Gastrocnemius medialis (tissue), 4 donors: ENCODE data around the gene TSPAN11. TPM values are rescaled to one million over a fixed set of nuclear protein-coding genes. Genes with fewer than 3 reads are reported as not detected.

ENCODE experiments used
- ATAC-seq, 2 donors: fragments of 150-250 bp; one replicate each; pipeline ENCODE4 v1.9.1; 2016
- DNase-seq, 2 donors: peaks; one replicate each; pipeline ENCODE4 v3.0.0-alpha.2; 2019
- H3K27ac ChIP-seq, 4 donors: fragments of 200-600 bp; sonication (generic); 1 replicate in 1 of 4; 2 replicates in 3 of 4; pipeline ENCODE4 v1.5.1; 2016 to 2018; ENCODE audit warnings: mild to moderate bottlenecking in 2 of 4, moderate library complexity in 1 of 4
- H3K27me3 ChIP-seq, 3 donors: fragments of 200-600 bp; sonication (generic) in 2 of 3; 1 replicate in 1 of 3; 2 replicates in 2 of 3; pipeline versions ENCODE4 v1.5.1 to v1.6.0; 2016 to 2019; ENCODE audit warnings: mild to moderate bottlenecking in 1 of 3, moderate library complexity in 1 of 3
- H3K36me3 ChIP-seq, 2 donors: fragments of 200-600 bp; sonication (generic) in 1 of 2; one replicate each; pipeline ENCODE4 v1.5.1; 2017 to 2018
- H3K4me1 ChIP-seq, 2 donors: fragments of 200-600 bp; sonication (generic) in 1 of 2; one replicate each; pipeline ENCODE4 v1.5.1; 2016 to 2017; ENCODE audit warnings: mild to moderate bottlenecking in 2 of 2
- H3K4me3 ChIP-seq, 4 donors: fragments of 200-600 bp; sonication (generic) in 3 of 4; 1 replicate in 1 of 4; 2 replicates in 3 of 4; pipeline ENCODE4 v1.5.1; 2016 to 2019; ENCODE audit warnings: mild to moderate bottlenecking in 2 of 4
- H3K9me3 ChIP-seq, 3 donors: fragments of 200-600 bp; sonication (generic) in 2 of 3; 1 replicate in 1 of 3; 2 replicates in 2 of 3; pipeline ENCODE4 v1.5.1; 2016 to 2019
- CTCF ChIP-seq, 5 experiments: fragments of 450-650 bp in 3 of 5; fragments of 200-600 bp in 2 of 5; sonication (generic) in 2 of 5; IDR thresholded peaks in 4 of 5; conservative IDR thresholded peaks in 1 of 5; 1 replicate in 4 of 5; 2 replicates in 1 of 5; pipeline ENCODE4 v1.5.1; 2016 to 2019; ENCODE audit warnings: antibody characterized with exemption in 5 of 5, mild to moderate bottlenecking in 3 of 5, moderate library complexity in 3 of 5
- POLR2A ChIP-seq, 2 donors: fragments of 450-650 bp; IDR thresholded peaks; one replicate each; pipeline ENCODE4 v1.6.1; 2017; ENCODE audit warnings: antibody characterized with exemption in 2 of 2, mild to moderate bottlenecking in 2 of 2, moderate library complexity in 2 of 2
- in situ Hi-C, 4 donors: fragments of 200-750 bp; cut with MboI; loops; one replicate each; pipeline versions ENCODE4 v1.15.0 to v1.8.0; 2017; ENCODE audit warnings: low sequenced_read_pairs in 4 of 4
- intact Hi-C: fragments of 100-400 bp; cut with DNase I; formaldehyde crosslinking; loops from one replicate; pipeline ENCODE4 v1.15.1; 2023; ENCODE audit warnings: low total_unique reads
- total RNA-seq, 4 donors: library from RNA; depleted of rRNA; stranded (reverse); fragments of >200 nt; gene quantifications; one replicate each; pipeline versions ENCODE4 v1.1.0 to v1.2.3, GENCODE V29; 2016

The TSPAN11 gene
- total RNA-seq, 4 donors from 2014 or later = 0.05 to 0.16 (median 0.07) TPM; not detected in 1

- Histone ChIP-seq H3K4me1 (no peaks in the 10 kb centered on the region), H3K9me3 (no peaks in the 10 kb centered on the region), H3K27me3 (no peaks in the 10 kb centered on the region), H3K27ac (no peak overlapping the region), H3K4me3 (no peak overlapping the region), H3K36me3 (no peaks in the 10 kb centered on the region)
- intact Hi-C loops = no loop called here
- DNase-seq = no peak
- no peak for ATAC-seq
- in situ Hi-C loops = no loop called here
- TF ChIP-seq POLR2A (IDR thresholded peaks at IDR 0.05) (no peak), CTCF (IDR thresholded peaks at IDR 0.05 in 4 of 5, conservative IDR thresholded peaks at IDR 0.05 in 1 of 5) (no peak)
These were observed 16.4 kb downstream of the TSPAN11 start for GRCh38 chr12:30942936-30943335.

GRCh38 chr12:30945443-30946164, 19.1 kb downstream of the TSPAN11 start:
- no peaks in the 10 kb centered on the region for H3K27me3 ChIP-seq
- no peaks in the 10 kb centered on the region for H3K36me3 ChIP-seq
- TF ChIP-seq CTCF (IDR thresholded peaks at IDR 0.05 in 4 of 5, conservative IDR thresholded peaks at IDR 0.05 in 1 of 5) (no peak), POLR2A (IDR thresholded peaks at IDR 0.05) (no peak)
- DNase-seq = no peak
- no peak overlapping the region for H3K4me3 ChIP-seq
- no peaks in the 10 kb centered on the region for H3K9me3 ChIP-seq
- H3K4me1 ChIP-seq = no peaks in the 10 kb centered on the region
- no peak overlapping the region for H3K27ac ChIP-seq
- intact Hi-C loops (no loop called here), in situ Hi-C loops (no loop called here)
- ATAC-seq = no peak

- H3K4me1 ChIP-seq = no peaks in the 10 kb centered on the region
- no peak for DNase-seq
These were observed 25.5 kb downstream of the TSPAN11 start for GRCh38 chr12:30952015-30952414.

GRCh38 chr12:30953257-30953656, 26.7 kb downstream of the TSPAN11 start:
- H3K27me3 ChIP-seq = no peaks in the 10 kb centered on the region
- no peak for ATAC-seq
- DNase-seq = no peak
- H3K4me1 ChIP-seq = no peaks in the 10 kb centered on the region
- in situ Hi-C loops = no loop called here
- H3K4me3 ChIP-seq = no peak overlapping the region
- H3K27ac ChIP-seq = no peak overlapping the region
- no peaks in the 10 kb centered on the region for H3K9me3 ChIP-seq
- TF ChIP-seq POLR2A (IDR thresholded peaks at IDR 0.05) (no peak), CTCF (IDR thresholded peaks at IDR 0.05 in 4 of 5, conservative IDR thresholded peaks at IDR 0.05 in 1 of 5) (no peak)
- H3K36me3 ChIP-seq = no peaks in the 10 kb centered on the region
- intact Hi-C loops = no loop called here

More at GRCh38 chr12:30952015-30952414, 25.5 kb downstream of the TSPAN11 start:
- in situ Hi-C loops (no loop called here), intact Hi-C loops (no loop called here)
- no peaks in the 10 kb centered on the region for H3K9me3 ChIP-seq
- H3K4me3 ChIP-seq = no peak overlapping the region
- no peak for TF ChIP-seq CTCF (IDR thresholded peaks at IDR 0.05 in 4 of 5, conservative IDR thresholded peaks at IDR 0.05 in 1 of 5)
- no peak for TF ChIP-seq POLR2A (IDR thresholded peaks at IDR 0.05)
- no peak for ATAC-seq
- H3K27me3 ChIP-seq = no peaks in the 10 kb centered on the region
- no peaks in the 10 kb centered on the region for H3K36me3 ChIP-seq
- H3K27ac ChIP-seq = no peak overlapping the region
